AG08396 (cell line): ENCODE measurements around the gene NSD1.
"Not testable (repeated sequence)": the region's sequence is repeated elsewhere in the genome, so short reads cannot be mapped to it uniquely, and the experiment has no call there.

Source experiments
- DNase-seq: peaks from one replicate; pipeline ENCODE4 v3.0.0; 2012; ENCODE audit warnings: low spot score, mixed read lengths

NSD1 gene

GRCh38 chr5:177290816-177291596, 157.4 kb downstream of the NSD1 start:
- DNase-seq = no peak

GRCh38 chr5:177291735-177292134, 158.2 kb downstream of the NSD1 start:
- no peak for DNase-seq

GRCh38 chr5:177293819-177294581, 160.4 kb downstream of the NSD1 start:
- DNase-seq = no peak

- DNase-seq = no peak
Measured at GRCh38 chr5:177294632-177295031, 161.1 kb downstream of the NSD1 start.

GRCh38 chr5:177295924-177296323, 162.4 kb downstream of the NSD1 start:
- DNase-seq = no peak

GRCh38 chr5:177296581-177296980, 163.0 kb downstream of the NSD1 start:
- DNase-seq = no peak

- no peak for DNase-seq
Measured at GRCh38 chr5:177297922-177298321, 164.3 kb downstream of the NSD1 start.

- DNase-seq = no peak
Measured at GRCh38 chr5:177299697-177300096, 166.1 kb downstream of the NSD1 start.

GRCh38 chr5:177300236-177300880, 166.8 kb downstream of the NSD1 start:
- DNase-seq = peak; percentile 66

- DNase-seq = no peak
Measured at GRCh38 chr5:177300951-177301350, 167.4 kb downstream of the NSD1 start.

- DNase-seq = no peak
Measured at GRCh38 chr5:177301503-177302165, 168.1 kb downstream of the NSD1 start.

GRCh38 chr5:177302354-177303110, 169.0 kb downstream of the NSD1 start:
- DNase-seq = no peak

- DNase-seq = peak; percentile 96
Measured at GRCh38 chr5:177303121-177303924, 169.8 kb downstream of the NSD1 start, which contains the start of the genes PRELID1 and RAB24. PRELID1 (plus strand) TSS chr5:177303799; CDS start chr5:177303986, 187 bp downstream. RAB24 (minus strand) TSS chr5:177303719; CDS start chr5:177303288, 431 bp downstream.

GRCh38 chr5:177303925-177304391, 170.4 kb downstream of the NSD1 start:
- DNase-seq = no peak

- no peak for DNase-seq
Measured at GRCh38 chr5:177304392-177305119, 171.0 kb downstream of the NSD1 start.

- not testable (repeated sequence) for DNase-seq
Measured at GRCh38 chr5:177306103-177306640, 172.6 kb downstream of the NSD1 start.

GRCh38 chr5:177306674-177307543, 173.3 kb downstream of the NSD1 start:
- DNase-seq = no peak
